GM18517 (cell line): ENCODE data around the gene ZDHHC22.

Experiments used
- ATAC-seq: cut with Tn5 transposase; IDR thresholded peaks from one replicate; pipeline ENCODE4 v1.9.1; 2021; ENCODE audit warnings: mild to moderate bottlenecking, moderate library complexity; ENCODE audit not compliant: unreplicated experiment

Gene ZDHHC22

DNA sequence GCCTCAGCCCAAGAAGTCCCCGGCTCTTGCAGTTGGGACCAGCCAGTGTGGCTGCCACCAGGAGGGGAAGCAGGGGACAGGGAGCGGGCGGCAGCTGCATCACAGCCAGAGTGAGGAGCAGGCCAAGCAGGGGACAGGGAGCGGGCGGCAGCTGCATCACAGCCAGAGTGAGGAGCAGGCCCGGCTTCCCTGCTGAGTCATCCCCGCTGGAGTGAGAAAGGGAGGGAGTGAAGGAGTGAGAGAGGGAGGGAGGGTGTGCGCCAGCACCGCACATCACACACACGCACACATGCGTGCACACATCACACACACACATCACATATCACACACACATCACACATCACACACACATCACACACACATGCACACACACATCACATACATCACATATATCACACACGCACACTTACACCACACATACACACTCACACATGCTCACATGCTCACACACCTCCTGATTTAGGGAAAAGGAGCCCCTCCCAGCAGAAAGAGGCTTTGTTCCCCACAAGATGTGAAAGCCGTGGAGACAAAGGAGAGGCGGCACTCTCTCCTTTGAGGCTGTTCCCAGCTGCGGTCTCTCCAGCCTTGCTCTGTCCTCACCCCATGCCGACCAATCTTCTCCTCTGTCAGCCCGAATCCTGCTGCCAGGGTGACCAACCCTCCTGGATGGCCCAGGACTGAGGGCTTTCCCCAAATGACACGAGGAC lies 16.7 kb upstream of the ZDHHC22 start:
- no peak for ATAC-seq

- ATAC-seq: no peak
Observed at GRCh38 chr14:77157740-77158139, 16.1 kb upstream of the ZDHHC22 start.

GRCh38 chr14:77155083-77155482 lies 13.5 kb upstream of the ZDHHC22 start:
- ATAC-seq: no peak

DNA sequence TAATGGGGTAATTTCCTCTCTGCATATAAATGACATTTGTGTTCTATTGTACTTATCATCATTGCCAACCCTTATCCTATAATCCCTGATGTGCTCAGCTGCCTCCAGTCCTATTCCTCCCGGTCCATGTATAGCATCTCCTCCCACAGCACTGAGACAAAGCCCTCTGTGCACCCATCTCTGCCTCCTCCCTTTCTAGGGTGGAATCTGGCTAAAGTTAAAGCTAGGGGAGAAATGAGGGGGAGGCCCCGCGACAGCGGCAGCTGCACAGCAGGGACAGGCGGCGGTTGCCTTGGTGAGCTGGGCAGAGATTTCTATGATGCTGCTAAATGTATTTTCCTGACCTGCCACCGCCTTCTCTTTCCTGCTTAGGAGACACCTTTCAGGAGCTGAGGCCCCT lies 12.8 kb upstream of the ZDHHC22 start:
- no peak for ATAC-seq

DNA sequence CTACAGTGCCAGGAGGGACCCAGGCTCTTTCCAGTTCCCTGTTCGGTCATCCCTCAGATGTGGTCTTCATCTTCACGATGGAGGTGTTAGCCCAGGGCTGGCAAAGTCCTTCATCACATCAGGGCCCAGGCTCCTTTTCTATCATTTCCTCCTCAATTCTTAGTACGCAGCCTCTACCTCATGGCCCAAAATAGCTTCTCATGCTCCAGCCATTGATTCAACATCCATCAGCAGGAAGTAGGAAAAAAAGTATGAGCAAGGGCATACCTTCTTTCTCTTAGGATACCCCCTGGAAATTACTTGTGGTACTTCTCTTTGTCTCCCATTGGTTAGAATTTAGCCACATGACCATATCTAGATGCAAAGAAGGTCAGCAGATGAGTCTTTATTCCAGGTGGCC lies 12.2 kb upstream of the ZDHHC22 start:
- no peak for ATAC-seq

GRCh38 chr14:77151918-77152588 lies 10.5 kb upstream of the ZDHHC22 start:
- ATAC-seq: no peak

DNA sequence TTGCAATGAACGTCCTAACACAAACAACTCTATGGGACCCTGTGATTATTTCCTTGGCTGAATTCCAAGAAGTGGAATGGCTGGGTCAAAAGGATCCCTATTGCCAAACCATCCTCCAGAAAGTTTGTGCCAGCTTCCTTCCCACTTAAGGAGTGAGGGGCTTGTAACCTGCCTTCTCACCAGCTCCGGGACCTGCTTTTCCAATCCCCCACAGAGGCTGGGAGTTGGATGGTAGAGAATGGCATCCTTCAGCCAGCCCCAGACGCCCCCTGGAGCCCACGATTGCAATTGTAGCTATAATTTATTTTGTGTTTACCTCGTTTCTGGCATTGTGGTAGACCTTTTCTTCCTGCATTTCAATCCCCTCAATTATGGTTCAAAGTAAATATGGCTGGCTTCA lies 9.7 kb upstream of the ZDHHC22 start:
- ATAC-seq: no peak

GRCh38 chr14:77148510-77149231 lies 7.1 kb upstream of the ZDHHC22 start:
- ATAC-seq: no peak

- ATAC-seq: no peak
Observed at GRCh38 chr14:77145975-77146740, 4.6 kb upstream of the ZDHHC22 start.

DNA sequence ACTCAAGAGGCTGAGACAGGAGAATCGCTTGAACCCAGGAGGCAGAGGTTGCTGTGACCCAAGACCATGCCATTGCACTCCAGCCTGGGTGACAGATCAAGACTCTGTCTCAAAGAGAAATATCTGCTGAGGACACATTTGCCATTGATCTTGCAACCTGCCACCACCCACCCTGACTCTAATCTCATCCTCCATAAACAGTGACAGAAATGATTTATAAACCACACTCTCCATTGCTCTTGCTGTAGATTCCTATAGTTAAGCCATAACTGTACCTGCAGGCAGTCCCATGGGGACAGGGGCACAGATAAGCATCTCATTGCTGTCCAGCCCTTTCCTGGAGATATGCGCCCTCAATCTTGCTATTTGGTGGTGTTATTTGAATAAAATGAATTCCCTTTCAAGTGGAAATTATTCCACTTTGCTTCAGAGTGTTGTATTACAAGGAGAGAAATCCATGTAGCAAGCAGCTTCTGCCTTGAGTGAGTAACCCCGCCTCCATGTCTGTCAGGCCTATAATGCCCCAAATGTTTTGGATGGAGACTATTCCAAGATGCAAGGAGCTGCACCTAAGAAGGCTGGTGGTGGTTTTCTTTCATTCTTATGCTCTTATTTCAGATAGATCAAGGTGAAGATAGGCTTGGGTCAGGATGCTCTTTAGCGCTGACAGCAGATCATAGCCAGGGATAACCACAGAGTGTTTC lies 3.0 kb upstream of the ZDHHC22 start:
- no peak for ATAC-seq

DNA sequence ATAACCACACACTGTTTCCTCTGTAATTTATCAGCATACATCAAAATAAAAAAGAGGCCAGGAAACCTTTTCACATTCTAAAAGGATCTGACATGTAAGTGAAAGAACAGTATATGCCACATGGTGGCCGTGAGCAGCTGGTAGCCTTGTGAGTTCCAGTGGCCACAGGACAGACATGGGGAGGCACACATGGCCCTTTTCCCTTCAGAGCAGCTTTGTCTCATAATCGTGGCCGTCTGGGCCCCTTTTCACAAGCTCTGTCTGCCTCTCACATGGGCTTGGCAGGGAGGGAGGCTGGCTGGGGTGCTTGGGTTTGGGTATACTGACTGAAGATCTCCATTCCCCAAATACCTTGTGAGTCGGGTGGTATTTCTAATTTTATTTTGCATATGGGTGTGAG lies 1.5 kb upstream of the ZDHHC22 start:
- no peak for ATAC-seq

- no peak for ATAC-seq
Observed at GRCh38 chr14:77142005-77142800, 612 bp upstream of the ZDHHC22 start.

- no peak for ATAC-seq
Observed at GRCh38 chr14:77140359-77141213, 1.0 kb downstream of the ZDHHC22 start.

DNA sequence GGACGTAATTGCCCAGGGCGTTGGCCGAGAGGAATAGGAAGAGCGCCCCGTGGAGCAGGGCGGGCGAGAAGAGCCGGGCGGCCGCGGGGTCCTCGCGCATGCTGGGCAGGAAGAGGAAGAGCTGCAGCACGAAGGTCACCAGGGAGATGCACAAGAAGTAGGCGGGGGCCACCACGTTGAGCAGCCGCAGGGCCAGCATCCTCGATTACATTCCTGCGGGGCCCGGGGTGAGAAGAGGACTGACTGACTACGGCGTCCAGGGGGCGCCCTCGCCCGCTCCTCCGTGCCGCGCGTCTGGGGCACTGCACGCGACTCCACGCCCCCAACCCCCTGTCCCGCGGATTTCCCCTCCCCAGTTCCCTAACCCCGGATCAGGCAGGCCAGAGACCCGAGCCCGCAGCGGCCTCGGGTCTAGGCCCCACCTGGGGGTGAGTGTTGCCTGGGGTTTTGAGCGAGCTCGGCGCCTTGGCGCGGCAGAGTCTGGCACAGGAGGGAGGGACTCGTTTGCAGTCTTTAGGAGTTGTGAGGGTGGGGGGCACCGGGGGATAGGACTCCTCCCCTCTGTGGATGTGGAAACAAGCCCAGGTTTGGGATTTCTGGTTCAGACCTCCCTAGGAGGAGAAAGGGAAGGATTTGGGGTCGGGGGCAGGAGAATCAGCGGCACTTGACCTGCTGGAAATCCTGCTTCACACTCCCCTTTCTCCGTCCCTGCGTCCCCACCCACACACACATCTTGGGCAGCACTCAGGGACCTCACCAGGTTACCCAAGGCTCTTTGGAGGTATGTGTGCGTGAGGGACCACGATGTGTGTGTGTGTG lies 1.8 kb downstream of the ZDHHC22 start:
- ATAC-seq: no peak

GRCh38 chr14:77139022-77139421 lies 2.6 kb downstream of the ZDHHC22 start:
- ATAC-seq: no peak

- no peak for ATAC-seq
Observed at GRCh38 chr14:77133720-77134338, 7.8 kb downstream of the ZDHHC22 start.

- no peak for ATAC-seq
Observed at GRCh38 chr14:77131871-77132486, 9.6 kb downstream of the ZDHHC22 start.
